ENCODE measurements around the gene UBR2.

UBR2 gene

GRCh38 chr6:42704937-42705374, 141.1 kb downstream of the UBR2 start:
- Histone ChIP-seq H3K36me3 (no peaks in the 10 kb centered on the region), H3K27ac (no peak overlapping the region), H3K4me3 (ENCODE audit: low read depth in 1 of 2, low read length in 1 of 2) (no peak overlapping the region), H3K9me3 (no peaks in the 10 kb centered on the region), H3K27me3 (no peaks in the 10 kb centered on the region), H3K4me1 (ENCODE audit: control insufficient read depth in 1 of 2, insufficient read depth in 1 of 2, low read depth in 1 of 2, low read length in 1 of 2) (no peaks in the 10 kb centered on the region)
- TF ChIP-seq CTCF (IDR thresholded peaks at IDR 0.05): no peak

GRCh38 chr6:42707595-42707994, 143.8 kb downstream of the UBR2 start:
- no peak for TF ChIP-seq CTCF (IDR thresholded peaks at IDR 0.05)
- Histone ChIP-seq H3K36me3 (no peaks in the 10 kb centered on the region), H3K9me3 (no peaks in the 10 kb centered on the region), H3K27ac (no peak overlapping the region), H3K4me3 (ENCODE audit: low read depth in 1 of 2, low read length in 1 of 2) (no peak overlapping the region), H3K4me1 (ENCODE audit: control insufficient read depth in 1 of 2, insufficient read depth in 1 of 2, low read depth in 1 of 2, low read length in 1 of 2) (no peaks in the 10 kb centered on the region), H3K27me3 (no peaks in the 10 kb centered on the region)

- Histone ChIP-seq H3K27ac (no peak overlapping the region), H3K9me3 (no peaks in the 10 kb centered on the region), H3K27me3 (no peaks in the 10 kb centered on the region), H3K4me3 (ENCODE audit: low read depth in 1 of 2, low read length in 1 of 2) (no peak overlapping the region), H3K36me3 (no peaks in the 10 kb centered on the region), H3K4me1 (ENCODE audit: control insufficient read depth in 1 of 2, insufficient read depth in 1 of 2, low read depth in 1 of 2, low read length in 1 of 2) (no peaks in the 10 kb centered on the region)
- TF ChIP-seq CTCF (IDR thresholded peaks at IDR 0.05): no peak
Observed at GRCh38 chr6:42708096-42708495, 144.3 kb downstream of the UBR2 start.

- no peaks in the 10 kb centered on the region for H3K27me3 ChIP-seq
- H3K4me3 ChIP-seq (ENCODE audit: low read depth in 1 of 2, low read length in 1 of 2): no peak overlapping the region
- no peaks in the 10 kb centered on the region for H3K4me1 ChIP-seq (ENCODE audit: control insufficient read depth in 1 of 2, insufficient read depth in 1 of 2, low read depth in 1 of 2, low read length in 1 of 2)
- H3K36me3 ChIP-seq: no peaks in the 10 kb centered on the region
- no peak overlapping the region for H3K27ac ChIP-seq
- no peak for TF ChIP-seq CTCF (IDR thresholded peaks at IDR 0.05)
- no peaks in the 10 kb centered on the region for H3K9me3 ChIP-seq
Observed at GRCh38 chr6:42709871-42710270, 146.0 kb downstream of the UBR2 start.

- no peak overlapping the region for H3K4me3 ChIP-seq (ENCODE audit: low read depth in 1 of 2, low read length in 1 of 2)
- H3K4me1 ChIP-seq (ENCODE audit: control insufficient read depth in 1 of 2, insufficient read depth in 1 of 2, low read depth in 1 of 2, low read length in 1 of 2): no peaks in the 10 kb centered on the region
- no peaks in the 10 kb centered on the region for H3K9me3 ChIP-seq
- H3K27ac ChIP-seq: no peak overlapping the region
- H3K27me3 ChIP-seq: no peaks in the 10 kb centered on the region
- no peaks in the 10 kb centered on the region for H3K36me3 ChIP-seq
- no peak for TF ChIP-seq CTCF (IDR thresholded peaks at IDR 0.05)
Observed at GRCh38 chr6:42710316-42710715, 146.5 kb downstream of the UBR2 start.

GRCh38 chr6:42711930-42712329, 148.1 kb downstream of the UBR2 start:
- Histone ChIP-seq H3K4me1 (ENCODE audit: control insufficient read depth in 1 of 2, insufficient read depth in 1 of 2, low read depth in 1 of 2, low read length in 1 of 2) (no peaks in the 10 kb centered on the region), H3K4me3 (ENCODE audit: low read depth in 1 of 2, low read length in 1 of 2) (no peak overlapping the region), H3K36me3 (no peaks in the 10 kb centered on the region), H3K27ac (no peak overlapping the region), H3K9me3 (no peaks in the 10 kb centered on the region), H3K27me3 (no peaks in the 10 kb centered on the region)
- TF ChIP-seq CTCF (IDR thresholded peaks at IDR 0.05): no peak
